Measurements from ENCODE around the gene WFDC8.
"Not testable (repeated sequence)": the region's sequence is repeated elsewhere in the genome, so short reads cannot be mapped to it uniquely, and the experiment has no call there.

WFDC8 gene

GRCh38 chr20:45585986-45586385 is 6.9 kb upstream of the WFDC8 start:
- not testable (repeated sequence) for H3K9ac ChIP-seq (ENCODE audit: low read depth, low read length); H3K4me2 ChIP-seq (ENCODE audit: low read length); H3K9me3 ChIP-seq (replicated peaks; ENCODE audit: low read length); H3K4me1 ChIP-seq (ENCODE audit: control insufficient read depth, insufficient read depth, low read length); H3K4me3 ChIP-seq (ENCODE audit: low read length); H3K36me3 ChIP-seq (ENCODE audit: insufficient read depth, low read length)
- peaks cover 33% of the 10 kb centered on the region for H3K27me3 ChIP-seq (ENCODE audit: control insufficient read depth, insufficient read depth, low read length)

- H3K9me3 ChIP-seq (replicated peaks; ENCODE audit: low read length); H3K36me3 ChIP-seq (ENCODE audit: insufficient read depth, low read length); H3K4me1 ChIP-seq (ENCODE audit: control insufficient read depth, insufficient read depth, low read length); H3K9ac ChIP-seq (ENCODE audit: low read depth, low read length); H3K4me2 ChIP-seq (ENCODE audit: low read length); H3K4me3 ChIP-seq (ENCODE audit: low read length): not testable (repeated sequence)
- peaks cover 43% of the 10 kb centered on the region for H3K27me3 ChIP-seq (ENCODE audit: control insufficient read depth, insufficient read depth, low read length)
These were observed 5.2 kb upstream of the WFDC8 start for GRCh38 chr20:45584294-45584693.

GRCh38 chr20:45583502-45583901 is 4.4 kb upstream of the WFDC8 start:
- Histone ChIP-seq H3K36me3 (ENCODE audit: insufficient read depth, low read length) (no peaks in the 10 kb centered on the region), H3K27me3 (ENCODE audit: control insufficient read depth, insufficient read depth, low read length) (peaks cover 39% of the 10 kb centered on the region), H3K4me1 (ENCODE audit: control insufficient read depth, insufficient read depth, low read length) (no peaks in the 10 kb centered on the region), H3K4me3 (ENCODE audit: low read length) (no peak overlapping the region), H3K9me3 (replicated peaks; ENCODE audit: low read length) (no peaks in the 10 kb centered on the region), H3K9ac (ENCODE audit: low read depth, low read length) (no peak overlapping the region), H3K4me2 (ENCODE audit: low read length) (no peak overlapping the region)

GRCh38 chr20:45581702-45582101 is 2.6 kb upstream of the WFDC8 start:
- no peaks in the 10 kb centered on the region for H3K36me3 ChIP-seq (ENCODE audit: insufficient read depth, low read length)
- H3K4me2 ChIP-seq (ENCODE audit: low read length) = no peak overlapping the region
- no peak overlapping the region for H3K4me3 ChIP-seq (ENCODE audit: low read length)
- no peaks in the 10 kb centered on the region for H3K9me3 ChIP-seq (replicated peaks; ENCODE audit: low read length)
- no peaks in the 10 kb centered on the region for H3K4me1 ChIP-seq (ENCODE audit: control insufficient read depth, insufficient read depth, low read length)
- no peak overlapping the region for H3K9ac ChIP-seq (ENCODE audit: low read depth, low read length)
- H3K27me3 ChIP-seq (ENCODE audit: control insufficient read depth, insufficient read depth, low read length) = peaks cover 39% of the 10 kb centered on the region

GRCh38 chr20:45578231-45578630 is 853 bp downstream of the WFDC8 start:
- H3K9ac ChIP-seq (ENCODE audit: low read depth, low read length) = no peak overlapping the region
- no peaks in the 10 kb centered on the region for H3K9me3 ChIP-seq (replicated peaks; ENCODE audit: low read length)
- H3K4me3 ChIP-seq (ENCODE audit: low read length) = no peak overlapping the region

GRCh38 chr20:45576995-45577394 is 2.1 kb downstream of the WFDC8 start:
- H3K36me3 ChIP-seq (ENCODE audit: insufficient read depth, low read length) = no peaks in the 10 kb centered on the region
- H3K9ac ChIP-seq (ENCODE audit: low read depth, low read length) = no peak overlapping the region
- no peak overlapping the region for H3K4me2 ChIP-seq (ENCODE audit: low read length)
- no peaks in the 10 kb centered on the region for H3K9me3 ChIP-seq (replicated peaks; ENCODE audit: low read length)
- H3K4me3 ChIP-seq (ENCODE audit: low read length) = no peak overlapping the region
- peaks cover 25% of the 10 kb centered on the region for H3K27me3 ChIP-seq (ENCODE audit: control insufficient read depth, insufficient read depth, low read length)
- no peaks in the 10 kb centered on the region for H3K4me1 ChIP-seq (ENCODE audit: control insufficient read depth, insufficient read depth, low read length)

More at GRCh38 chr20:45578231-45578630, 853 bp downstream of the WFDC8 start:
- Histone ChIP-seq H3K27me3 (ENCODE audit: control insufficient read depth, insufficient read depth, low read length) (peaks cover 34% of the 10 kb centered on the region), H3K36me3 (ENCODE audit: insufficient read depth, low read length) (no peaks in the 10 kb centered on the region), H3K4me1 (ENCODE audit: control insufficient read depth, insufficient read depth, low read length) (no peaks in the 10 kb centered on the region), H3K4me2 (ENCODE audit: low read length) (no peak overlapping the region)

- peaks cover 22% of the 10 kb centered on the region for H3K27me3 ChIP-seq (ENCODE audit: control insufficient read depth, insufficient read depth, low read length)
- H3K4me1 ChIP-seq (ENCODE audit: control insufficient read depth, insufficient read depth, low read length) = no peaks in the 10 kb centered on the region
- no peak overlapping the region for H3K4me3 ChIP-seq (ENCODE audit: low read length)
- no peak overlapping the region for H3K4me2 ChIP-seq (ENCODE audit: low read length)
- H3K9ac ChIP-seq (ENCODE audit: low read depth, low read length) = no peak overlapping the region
- no peaks in the 10 kb centered on the region for H3K9me3 ChIP-seq (replicated peaks; ENCODE audit: low read length)
- no peaks in the 10 kb centered on the region for H3K36me3 ChIP-seq (ENCODE audit: insufficient read depth, low read length)
These were observed 3.2 kb downstream of the WFDC8 start for GRCh38 chr20:45575931-45576330.

GRCh38 chr20:45569650-45570049 is 9.4 kb downstream of the WFDC8 start:
- not testable (repeated sequence) for H3K36me3 ChIP-seq (ENCODE audit: insufficient read depth, low read length)

GRCh38 chr20:45564760-45565276 is 14.3 kb downstream of the WFDC8 start:
- Histone ChIP-seq H3K4me1 (ENCODE audit: control insufficient read depth, insufficient read depth, low read length) (no peaks in the 10 kb centered on the region), H3K4me2 (ENCODE audit: low read length) (no peak overlapping the region), H3K4me3 (ENCODE audit: low read length) (no peak overlapping the region), H3K36me3 (ENCODE audit: insufficient read depth, low read length) (no peaks in the 10 kb centered on the region), H3K9me3 (replicated peaks; ENCODE audit: low read length) (no peaks in the 10 kb centered on the region), H3K27me3 (ENCODE audit: control insufficient read depth, insufficient read depth, low read length) (peaks cover 25% of the 10 kb centered on the region), H3K9ac (ENCODE audit: low read depth, low read length) (no peak overlapping the region)

More at GRCh38 chr20:45569650-45570049, 9.4 kb downstream of the WFDC8 start:
- not testable (repeated sequence) for H3K4me3 ChIP-seq (ENCODE audit: low read length); H3K9ac ChIP-seq (ENCODE audit: low read depth, low read length); H3K9me3 ChIP-seq (replicated peaks; ENCODE audit: low read length); H3K27me3 ChIP-seq (ENCODE audit: control insufficient read depth, insufficient read depth, low read length); H3K4me2 ChIP-seq (ENCODE audit: low read length); H3K4me1 ChIP-seq (ENCODE audit: control insufficient read depth, insufficient read depth, low read length)

- H3K4me3 ChIP-seq (ENCODE audit: low read length) = no peak overlapping the region
- H3K27me3 ChIP-seq (ENCODE audit: control insufficient read depth, insufficient read depth, low read length) = peaks cover 13% of the 10 kb centered on the region
- H3K9ac ChIP-seq (ENCODE audit: low read depth, low read length) = no peak overlapping the region
- no peak overlapping the region for H3K4me2 ChIP-seq (ENCODE audit: low read length)
- H3K4me1 ChIP-seq (ENCODE audit: control insufficient read depth, insufficient read depth, low read length) = no peaks in the 10 kb centered on the region
- no peaks in the 10 kb centered on the region for H3K36me3 ChIP-seq (ENCODE audit: insufficient read depth, low read length)
- H3K9me3 ChIP-seq (replicated peaks; ENCODE audit: low read length) = no peaks in the 10 kb centered on the region
These were observed 23.9 kb downstream of the WFDC8 start for GRCh38 chr20:45555198-45555597.

- no peak overlapping the region for H3K4me3 ChIP-seq (ENCODE audit: low read length)
- H3K36me3 ChIP-seq (ENCODE audit: insufficient read depth, low read length) = no peaks in the 10 kb centered on the region
- H3K4me1 ChIP-seq (ENCODE audit: control insufficient read depth, insufficient read depth, low read length) = no peaks in the 10 kb centered on the region
- no peaks in the 10 kb centered on the region for H3K9me3 ChIP-seq (replicated peaks; ENCODE audit: low read length)
- H3K27me3 ChIP-seq (ENCODE audit: control insufficient read depth, insufficient read depth, low read length) = peaks cover 9% of the 10 kb centered on the region
- no peak overlapping the region for H3K4me2 ChIP-seq (ENCODE audit: low read length)
- no peak overlapping the region for H3K9ac ChIP-seq (ENCODE audit: low read depth, low read length)
These were observed 26.6 kb downstream of the WFDC8 start for GRCh38 chr20:45552456-45552855.

GRCh38 chr20:45550765-45551164 is 28.3 kb downstream of the WFDC8 start:
- Histone ChIP-seq H3K9ac (ENCODE audit: low read depth, low read length) (no peak overlapping the region), H3K27me3 (ENCODE audit: control insufficient read depth, insufficient read depth, low read length) (peaks cover 22% of the 10 kb centered on the region), H3K4me2 (ENCODE audit: low read length) (no peak overlapping the region)

More at GRCh38 chr20:45550765-45551164, 28.3 kb downstream of the WFDC8 start:
- Histone ChIP-seq H3K36me3 (ENCODE audit: insufficient read depth, low read length) (no peaks in the 10 kb centered on the region), H3K4me3 (ENCODE audit: low read length) (no peak overlapping the region), H3K9me3 (replicated peaks; ENCODE audit: low read length) (no peaks in the 10 kb centered on the region), H3K4me1 (ENCODE audit: control insufficient read depth, insufficient read depth, low read length) (no peaks in the 10 kb centered on the region)
